Measurements from ENCODE around the gene ASPSCR1. TPM values are rescaled to one million over a fixed set of nuclear protein-coding genes. Genes with fewer than 3 reads are reported as not detected.

The ASPSCR1 gene
- total and polyA plus RNA-seq, 2 of the 13 experiments (the other 11 are each of a cell fraction or from before 2014, with no cell fraction given): 274 to 314 TPM

GRCh38 chr17:82051776-82052637 is 74.6 kb downstream of the ASPSCR1 start, which contains the start of the genes GPS1 and RFNG:
Gene GPS1, plus strand, starts transcription at chr17:82051898. Its CDS starts 34 bp downstream, at chr17:82051932.
Gene RFNG, minus strand, starts transcription at chr17:82051811. Its CDS starts 45 bp downstream, at chr17:82051766.
- no peak within 1 kb of the TSS for H2AFZ ChIP-seq (ENCODE audit: low read length)
- peak; percentile 60 for DNase-seq (ENCODE audit: low spot score)
- ATAC-seq: peak; percentile 49
- H3K4me2 ChIP-seq (ENCODE audit: low read depth, low read length): peak within 1 kb of the TSS; percentile 100
- no peaks in the 10 kb centered on the region; the same call in 1 of the 2 replicates for H4K20me1 ChIP-seq (ENCODE audit: insufficient read depth, low read length)
- peak within 1 kb of the TSS; percentile 71 for H3K27ac ChIP-seq (ENCODE audit: extremely low read length, insufficient read depth, low read length)
- H3K4me1 ChIP-seq (ENCODE audit: insufficient read depth, low read length): peaks cover 50% of the 10 kb centered on the region
- intact Hi-C loops (cut with micrococcal nuclease; ENCODE audit: unreplicated experiment) (loop anchor here (1.0 to 5.0 kb wide), 2 partner anchors 15 to 45 kb away; partner anchors contain the start of genes DCXR and FASN), in situ Hi-C loops (cut with HindIII; ENCODE audit: extremely low pct_ligation_motif_present, low pct_unique_long_range_greater_than_20kb) (no loop called here)
- WGBS (ENCODE audit: low lambda C conversion rate): 0% methylated on average over 8 of the region's 94 CpGs
- CTCF ChIA-PET (ENCODE audit: low intra/inter-chr PET ratio, low total read pairs): no interaction called here
- no peaks in the 10 kb centered on the region; a peak in 2 of 5 replicates for H3K27me3 ChIP-seq (ENCODE audit: control insufficient read depth in 1 of 2, insufficient read depth in 2 of 2, low read length in 2 of 2)
- BruUV-seq (replicated peaks): TSS peak; percentile 62
- H3K9ac ChIP-seq (ENCODE audit: insufficient read depth, low read depth, low read length): peak within 1 kb of the TSS; percentile 94
- peaks cover 37% of the 10 kb centered on the region for H3K79me2 ChIP-seq (ENCODE audit: insufficient read depth, low read length)
- no peaks in the 10 kb centered on the region for H3K9me3 ChIP-seq (ENCODE audit: low read length)
- peaks cover 22 to 51% of the 10 kb centered on the region in 2 experiments for H3K36me3 ChIP-seq (replicated peaks in 1 of 2; ENCODE audit: control insufficient read depth in 1 of 2, insufficient read depth in 2 of 2, low read length in 2 of 2)
- peak within 1 kb of the TSS; percentile 76 to 99 (median 95) for H3K4me3 ChIP-seq (replicated peaks in 1 of 3; ENCODE audit: insufficient read depth in 1 of 3, low read depth in 2 of 3, low read length in 3 of 3)
- no peak for FAIRE-seq
- POLR2A ChIA-PET: interaction anchor here (0.7 to 3.4 kb wide), 4 partner anchors 8 to 323 kb away, joined by 3 to 33 read pairs (median 3); partner anchors contain the start of gene DCXR
- TF ChIP-seq CBX5 (CRISPR knock-in tag; IDR thresholded peaks at IDR 0.05; ENCODE audit: borderline replicate concordance): no peak
- TF ChIP-seq NR2C2 (CRISPR knock-in tag; IDR thresholded peaks at IDR 0.05; ENCODE audit: borderline replicate concordance): peak; percentile 98
- 0 out of 2 replicates have a peak, but pooled peaks have one; percentile 47 for TF ChIP-seq YEATS2 (CRISPR knock-in tag; IDR thresholded peaks at IDR 0.05; ENCODE audit: borderline replicate concordance)
- peak; percentile 69 for TF ChIP-seq KAT8 (CRISPR knock-in tag; IDR thresholded peaks at IDR 0.05)
- TF ChIP-seq SP5 (CRISPR knock-in tag; IDR thresholded peaks at IDR 0.05; ENCODE audit: borderline replicate concordance, low read depth): peak; percentile 47
- peak; percentile 25 for TF ChIP-seq ZNF781 (CRISPR knock-in tag; IDR thresholded peaks at IDR 0.05; ENCODE audit: borderline replicate concordance, not compliant biosample characterization)
- peak; percentile 70 for TF ChIP-seq YY1 (IDR thresholded peaks at IDR 0.05; ENCODE audit: insufficient read depth, insufficient replicate concordance, low read depth, low read length)
- TF ChIP-seq HNRNPL (IDR thresholded peaks at IDR 0.05; ENCODE audit: low read depth, low read length): 0 out of 2 replicates have a peak, but pooled peaks have one; percentile 35
- TF ChIP-seq MXI1 (IDR thresholded peaks at IDR 0.05; ENCODE audit: borderline replicate concordance, low read depth, low read length): peak; percentile 77; the same call in 1 of the 3 replicates
- TF ChIP-seq ZFP82 (CRISPR knock-in tag; IDR thresholded peaks at IDR 0.05; ENCODE audit: borderline replicate concordance): peak; percentile 37; the same call in 1 of the 2 replicates
- TF ChIP-seq ZNF761 (CRISPR knock-in tag; conservative IDR thresholded peaks at IDR 0.05): no peak
- TF ChIP-seq ZFY (CRISPR knock-in tag; IDR thresholded peaks at IDR 0.05): peak; percentile 65; the same call in 1 of the 2 replicates
- TF ChIP-seq ZNF432 (CRISPR knock-in tag; IDR thresholded peaks at IDR 0.05; ENCODE audit: borderline replicate concordance): no peak
- TF ChIP-seq ZHX2 (IDR thresholded peaks at IDR 0.05; ENCODE audit: low read depth): peak; percentile 51; the same call in 1 of the 2 replicates
- no peak for TF ChIP-seq ZHX2 (CRISPR knock-in tag; IDR thresholded peaks at IDR 0.05; ENCODE audit: borderline replicate concordance)
- no peak for TF ChIP-seq ETV6 (CRISPR knock-in tag; conservative IDR thresholded peaks at IDR 0.05)
- 0 out of 2 replicates have a peak, but pooled peaks have one; percentile 35 for TF ChIP-seq ARNT2 (CRISPR knock-in tag; IDR thresholded peaks at IDR 0.05; ENCODE audit: low read depth)
- peak; percentile 4; the same call in 1 of the 2 replicates for TF ChIP-seq ZNF777 (CRISPR knock-in tag; IDR thresholded peaks at IDR 0.05)
